Neural progenitor cell (in vitro differentiated cells): Measurements from ENCODE around the gene TRAPPC2. TPM values are rescaled to one million over a fixed set of nuclear protein-coding genes. Genes with fewer than 3 reads are reported as not detected.

Experiments used
- DNase-seq: peaks from one replicate; pipeline ENCODE4 v3.0.0-alpha.2; 2016; ENCODE audit warnings: low spot score
- H2AFZ ChIP-seq: fragments of 200-600 bp; sonication (generic); replicated peaks from 2 replicates; pipeline ENCODE4 v1.6.1; 2016; ENCODE audit warnings: antibody characterized with exemption
- H3F3A ChIP-seq: fragments of 200-600 bp; sonication (generic); 2 replicates; pipeline ENCODE4 v1.6.1; 2016; ENCODE audit warnings: antibody characterized with exemption, low read depth
- H3K27ac ChIP-seq: fragments of 200-600 bp; sonication (generic); 2 replicates; pipeline ENCODE4 v1.5.1; 2016; ENCODE audit warnings: mild to moderate bottlenecking
- H3K27me3 ChIP-seq: fragments of 200-600 bp; sonication (generic); 2 replicates; pipeline ENCODE4 v1.6.1; 2016; ENCODE audit warnings: mild to moderate bottlenecking, moderate library complexity
- H3K36me3 ChIP-seq: fragments of 200-600 bp; sonication (generic); 2 replicates; pipeline ENCODE4 v1.5.1; 2016
- H3K4me1 ChIP-seq: fragments of 200-600 bp; sonication (generic); 2 replicates; pipeline ENCODE4 v1.6.1; 2016; ENCODE audit warnings: mixed run types
- H3K4me2 ChIP-seq: fragments of 200-600 bp; sonication (generic); 2 replicates; pipeline ENCODE4 v1.6.1; 2016
- H3K4me3 ChIP-seq: fragments of 200-600 bp; sonication (generic); 2 replicates; pipeline ENCODE4 v1.5.1; 2016
- H3K79me2 ChIP-seq: fragments of 200-600 bp; sonication (generic); 2 replicates; pipeline ENCODE4 v1.6.1; 2016; ENCODE audit warnings: low read depth
- H3K9ac ChIP-seq: fragments of 200-600 bp; sonication (generic); 2 replicates; pipeline ENCODE4 v1.6.1; 2016
- H3K9me3 ChIP-seq: fragments of 200-600 bp; sonication (generic); 2 replicates; pipeline ENCODE4 v1.5.1; 2016; ENCODE audit warnings: low read depth
- H4K20me1 ChIP-seq: fragments of 200-600 bp; sonication (generic); 2 replicates; pipeline ENCODE4 v1.6.1; 2016; ENCODE audit warnings: low read depth
- H3K27ac Mint-ChIP-seq: 3 replicates; pipeline ENCODE4 v1.8.0; 2021; ENCODE audit warnings: mixed read lengths
- H3K27me3 Mint-ChIP-seq: 2 replicates; pipeline ENCODE4 v1.8.0; 2022; ENCODE audit warnings: low read depth, mild to moderate bottlenecking, inconsistent platforms, moderate library complexity, mixed read lengths; ENCODE audit not compliant: insufficient read depth
- H3K36me3 Mint-ChIP-seq: 3 replicates; pipeline ENCODE4 v1.8.0; 2021; ENCODE audit warnings: mixed read lengths
- H3K4me1 Mint-ChIP-seq: 3 replicates; pipeline ENCODE4 v1.8.0; 2021; ENCODE audit warnings: mixed read lengths
- H3K4me3 Mint-ChIP-seq: 3 replicates; pipeline ENCODE4 v1.8.0; 2021; ENCODE audit warnings: mild to moderate bottlenecking, moderate library complexity, mixed read lengths
- H3K9me3 Mint-ChIP-seq: 3 replicates; pipeline ENCODE4 v1.8.0; 2020; ENCODE audit warnings: mixed read lengths
- CTCF ChIP-seq: fragments of 200-600 bp; sonication (generic); IDR thresholded peaks from 2 replicates; pipeline ENCODE4 v1.5.1; 2017; ENCODE audit warnings: antibody characterized with exemption, mild to moderate bottlenecking
- EZH2 ChIP-seq: fragments of 200-600 bp; sonication (generic); IDR thresholded peaks from 2 replicates; pipeline ENCODE4 v1.6.1; 2017; ENCODE audit warnings: antibody characterized with exemption, mild to moderate bottlenecking, moderate library complexity
- EZH2phosphoT487 ChIP-seq: fragments of 200-600 bp; sonication (generic); IDR thresholded peaks from 2 replicates; pipeline ENCODE4 v1.6.1; 2017; ENCODE audit warnings: antibody characterized with exemption
- total RNA-seq: library from RNA; depleted of rRNA; stranded (reverse); fragments of >200 nt; gene quantifications from 2 replicates; pipeline ENCODE4 v1.2.3, GENCODE V29; 2015; ENCODE audit warnings: low replicate concordance

The TRAPPC2 gene
- total RNA-seq, 1 donor from 2014 or later = 31.6 TPM

DNA sequence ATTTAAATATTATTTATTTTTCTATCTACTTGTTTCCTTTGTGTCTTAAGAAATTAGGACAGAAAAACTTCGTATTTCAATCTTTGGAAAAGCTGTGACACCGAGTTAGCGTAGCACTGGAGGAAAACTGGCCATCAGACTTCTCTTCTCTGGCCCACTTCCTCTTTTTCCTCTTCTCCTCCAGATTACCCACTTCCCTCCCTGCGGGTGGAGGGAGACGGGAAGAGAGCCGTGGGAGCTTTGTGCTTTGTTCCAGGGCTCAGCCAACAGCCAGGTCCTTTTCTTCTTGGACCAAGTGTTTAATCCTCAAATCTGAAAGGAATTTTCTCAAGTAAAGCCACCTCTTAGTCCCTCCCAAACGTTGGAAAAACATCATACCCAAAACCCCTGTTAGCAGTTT lies 29.9 kb upstream of the TRAPPC2 start:
- Mint-ChIP-seq H3K27ac (no peak overlapping the region), H3K9me3 (no peaks in the 10 kb centered on the region), H3K36me3 (peaks cover 9% of the 10 kb centered on the region), H3K4me3 (no peak overlapping the region), H3K27me3 (peaks cover 2% of the 10 kb centered on the region), H3K4me1 (peaks cover 22% of the 10 kb centered on the region)
- H3K4me1 ChIP-seq = peaks cover 28% of the 10 kb centered on the region
- no peaks in the 10 kb centered on the region for H3K9me3 ChIP-seq
- H2AFZ ChIP-seq = no peak overlapping the region
- peaks cover 12% of the 10 kb centered on the region for H3F3A ChIP-seq
- H3K4me2 ChIP-seq = peak overlapping the region; percentile 22
- no peak overlapping the region for H3K4me3 ChIP-seq
- no peak for TF ChIP-seq EZH2phosphoT487
- no peak for TF ChIP-seq EZH2
- no peak for TF ChIP-seq CTCF
- H3K27me3 ChIP-seq = no peaks in the 10 kb centered on the region
- peak overlapping the region; percentile 79 for H3K27ac ChIP-seq
- peak; percentile 52 for DNase-seq
- H3K79me2 ChIP-seq = no peaks in the 10 kb centered on the region
- no peak overlapping the region for H3K9ac ChIP-seq
- H4K20me1 ChIP-seq = no peaks in the 10 kb centered on the region
- H3K36me3 ChIP-seq = peaks cover 15% of the 10 kb centered on the region

GRCh38 chrX:13763489-13763888 lies 29.1 kb upstream of the TRAPPC2 start:
- Histone ChIP-seq H2AFZ (no peak overlapping the region), H3K27me3 (no peaks in the 10 kb centered on the region), H3K9ac (no peak overlapping the region), H3K9me3 (no peaks in the 10 kb centered on the region), H3K4me1 (peaks cover 28% of the 10 kb centered on the region), H3K4me2 (no peak overlapping the region), H4K20me1 (no peaks in the 10 kb centered on the region), H3K4me3 (no peak overlapping the region), H3K27ac (peak overlapping the region; percentile 79), H3K36me3 (peaks cover 10% of the 10 kb centered on the region), H3F3A (peaks cover 12% of the 10 kb centered on the region), H3K79me2 (no peaks in the 10 kb centered on the region)
- Mint-ChIP-seq H3K36me3 (peaks cover 9% of the 10 kb centered on the region), H3K27me3 (peaks cover 2% of the 10 kb centered on the region), H3K4me3 (no peak overlapping the region), H3K27ac (peak overlapping the region; percentile 48), H3K4me1 (peaks cover 22% of the 10 kb centered on the region), H3K9me3 (no peaks in the 10 kb centered on the region)
- TF ChIP-seq EZH2phosphoT487 = no peak
- TF ChIP-seq CTCF = no peak
- TF ChIP-seq EZH2 = no peak
- DNase-seq = peak; percentile 25

- Histone ChIP-seq H3K27ac (no peak overlapping the region), H3F3A (peaks cover 12% of the 10 kb centered on the region), H3K27me3 (no peaks in the 10 kb centered on the region), H3K36me3 (no peaks in the 10 kb centered on the region), H3K79me2 (no peaks in the 10 kb centered on the region), H3K4me1 (peaks cover 28% of the 10 kb centered on the region), H3K9me3 (no peaks in the 10 kb centered on the region), H3K4me3 (no peak overlapping the region), H4K20me1 (no peaks in the 10 kb centered on the region), H3K9ac (no peak overlapping the region), H2AFZ (no peak overlapping the region), H3K4me2 (no peak overlapping the region)
- no peak for TF ChIP-seq EZH2phosphoT487
- no peak for TF ChIP-seq EZH2
- no peak for TF ChIP-seq CTCF
- H3K4me3 Mint-ChIP-seq = no peak overlapping the region
- no peak overlapping the region for H3K27ac Mint-ChIP-seq
- peak; percentile 30 for DNase-seq
- H3K36me3 Mint-ChIP-seq = peaks cover 9% of the 10 kb centered on the region
- H3K4me1 Mint-ChIP-seq = peaks cover 22% of the 10 kb centered on the region
- H3K9me3 Mint-ChIP-seq = no peaks in the 10 kb centered on the region
- peaks cover 2% of the 10 kb centered on the region for H3K27me3 Mint-ChIP-seq
These were observed 27.4 kb upstream of the TRAPPC2 start for GRCh38 chrX:13761606-13762414.
